AG10803 (cell line): ENCODE results near the gene MYOF.

ENCODE experiments used
- DNase-seq: peaks from one replicate; pipeline ENCODE4 v3.0.0; 2010; ENCODE audit warnings: low read depth
- H3K4me3 ChIP-seq: 2 replicates; pipeline ENCODE4 v1.5.1; 2011; ENCODE audit warnings: mild to moderate bottlenecking, low read length, control low read depth
- TF ChIP-seq, protein P1 (sequence below): conservative IDR thresholded peaks from 2 replicates; pipeline ENCODE4 v1.5.1; 2011; ENCODE audit warnings: mild to moderate bottlenecking, low read length, control low read depth, inconsistent platforms

Gene MYOF

DNA sequence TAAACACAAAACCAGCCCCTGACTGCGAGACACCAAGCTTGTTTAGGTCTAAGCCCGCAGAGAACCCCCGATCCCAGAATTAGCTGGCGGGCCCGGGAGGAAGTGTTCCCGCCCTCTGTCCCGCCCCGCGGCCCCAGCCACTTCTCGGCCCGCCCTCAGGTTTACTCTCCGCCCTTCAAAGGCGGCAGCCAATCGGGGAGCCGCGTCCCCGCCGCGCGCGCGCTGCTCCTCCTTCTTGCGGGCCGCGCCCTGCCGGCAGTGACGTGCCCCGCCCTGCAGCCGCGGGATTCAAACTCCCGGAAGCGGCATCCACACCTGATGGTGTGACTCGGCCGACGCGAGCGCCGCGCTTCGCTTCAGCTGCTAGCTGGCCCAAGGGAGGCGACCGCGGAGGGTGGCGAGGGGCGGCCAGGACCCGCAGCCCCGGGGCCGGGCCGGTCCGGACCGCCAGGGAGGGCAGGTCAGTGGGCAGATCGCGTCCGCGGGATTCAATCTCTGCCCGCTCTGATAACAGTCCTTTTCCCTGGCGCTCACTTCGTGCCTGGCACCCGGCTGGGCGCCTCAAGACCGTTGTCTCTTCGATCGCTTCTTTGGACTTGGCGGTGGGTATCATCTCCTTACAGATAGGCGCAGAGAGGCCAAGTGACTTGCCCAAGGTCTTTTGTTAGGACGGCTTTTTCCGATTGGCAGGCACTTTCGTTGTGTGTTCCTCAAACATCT, 14.3 kb upstream of the MYOF start, which contains the start of gene CEP55:
TSS of gene CEP55 (plus strand) at position 291 of the 720 bp plus-strand sequence. CDS start 3,440 bp downstream, outside the sequence.
- TF ChIP-seq, protein P1, sequence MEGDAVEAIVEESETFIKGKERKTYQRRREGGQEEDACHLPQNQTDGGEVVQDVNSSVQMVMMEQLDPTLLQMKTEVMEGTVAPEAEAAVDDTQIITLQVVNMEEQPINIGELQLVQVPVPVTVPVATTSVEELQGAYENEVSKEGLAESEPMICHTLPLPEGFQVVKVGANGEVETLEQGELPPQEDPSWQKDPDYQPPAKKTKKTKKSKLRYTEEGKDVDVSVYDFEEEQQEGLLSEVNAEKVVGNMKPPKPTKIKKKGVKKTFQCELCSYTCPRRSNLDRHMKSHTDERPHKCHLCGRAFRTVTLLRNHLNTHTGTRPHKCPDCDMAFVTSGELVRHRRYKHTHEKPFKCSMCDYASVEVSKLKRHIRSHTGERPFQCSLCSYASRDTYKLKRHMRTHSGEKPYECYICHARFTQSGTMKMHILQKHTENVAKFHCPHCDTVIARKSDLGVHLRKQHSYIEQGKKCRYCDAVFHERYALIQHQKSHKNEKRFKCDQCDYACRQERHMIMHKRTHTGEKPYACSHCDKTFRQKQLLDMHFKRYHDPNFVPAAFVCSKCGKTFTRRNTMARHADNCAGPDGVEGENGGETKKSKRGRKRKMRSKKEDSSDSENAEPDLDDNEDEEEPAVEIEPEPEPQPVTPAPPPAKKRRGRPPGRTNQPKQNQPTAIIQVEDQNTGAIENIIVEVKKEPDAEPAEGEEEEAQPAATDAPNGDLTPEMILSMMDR = no peak
- peak; percentile 92 for DNase-seq

DNA sequence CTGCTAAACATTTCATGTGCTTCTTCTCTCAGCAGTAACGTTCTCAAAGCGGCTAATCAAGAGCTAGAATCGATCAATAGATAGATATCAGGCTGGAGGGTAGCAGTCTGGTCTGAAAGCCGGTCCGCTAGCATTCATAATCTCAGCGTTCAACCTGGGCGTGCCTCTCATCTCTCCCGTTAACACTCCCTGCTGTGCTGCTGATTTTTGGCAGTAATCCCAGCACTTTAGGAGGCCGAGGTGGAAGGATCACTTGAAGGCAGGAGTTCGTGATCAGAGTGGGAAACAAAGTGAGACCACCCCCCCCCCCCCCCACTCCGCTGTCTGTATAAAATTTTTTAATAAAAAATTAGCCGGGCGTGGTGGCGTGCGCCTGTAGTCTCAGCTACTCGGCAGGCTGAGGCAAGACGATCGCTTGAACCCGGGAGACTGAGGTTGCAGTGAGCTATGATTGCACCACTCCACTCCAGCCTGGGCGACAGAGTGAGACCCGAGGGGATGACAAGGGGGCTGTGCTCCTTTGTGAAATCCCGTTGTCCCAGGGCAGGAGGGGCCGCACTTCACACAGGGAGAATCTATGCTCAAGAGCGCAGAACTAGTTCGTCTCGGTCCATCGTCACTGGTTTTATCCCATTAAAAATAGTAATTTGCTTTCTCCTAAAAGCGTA, 13.7 kb upstream of the MYOF start:
- peak; percentile 41 for DNase-seq
- H3K4me3 ChIP-seq = peak overlapping the region; percentile 81
- TF ChIP-seq, protein P1 = no peak

More for the DNA sequence above, 14.3 kb upstream of the MYOF start, which contains the start of gene CEP55:
- H3K4me3 ChIP-seq = peak within 1 kb of the TSS; percentile 81

DNA sequence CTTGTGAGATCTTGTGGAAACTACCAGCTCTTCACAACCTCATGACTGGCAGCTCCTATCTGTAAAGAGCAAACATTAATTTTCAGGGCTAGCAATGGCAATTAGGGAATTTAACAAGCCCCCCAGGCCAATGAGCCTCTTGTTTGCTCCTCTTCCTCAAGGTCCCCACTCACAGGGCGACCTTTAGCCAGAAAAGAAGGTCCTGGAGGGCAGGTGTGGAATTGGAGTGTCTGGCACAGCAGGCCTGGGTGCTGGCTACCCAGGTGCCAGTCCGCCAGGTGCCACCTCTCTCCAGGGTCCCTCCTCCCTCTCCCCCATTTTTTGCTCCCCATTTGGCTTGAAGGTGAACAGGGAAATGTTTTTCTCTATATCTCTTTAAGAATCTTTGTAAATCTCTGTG, 12.4 kb upstream of the MYOF start:
- TF ChIP-seq, protein P1 = no peak
- DNase-seq = no peak
- H3K4me3 ChIP-seq = no peak overlapping the region

DNA sequence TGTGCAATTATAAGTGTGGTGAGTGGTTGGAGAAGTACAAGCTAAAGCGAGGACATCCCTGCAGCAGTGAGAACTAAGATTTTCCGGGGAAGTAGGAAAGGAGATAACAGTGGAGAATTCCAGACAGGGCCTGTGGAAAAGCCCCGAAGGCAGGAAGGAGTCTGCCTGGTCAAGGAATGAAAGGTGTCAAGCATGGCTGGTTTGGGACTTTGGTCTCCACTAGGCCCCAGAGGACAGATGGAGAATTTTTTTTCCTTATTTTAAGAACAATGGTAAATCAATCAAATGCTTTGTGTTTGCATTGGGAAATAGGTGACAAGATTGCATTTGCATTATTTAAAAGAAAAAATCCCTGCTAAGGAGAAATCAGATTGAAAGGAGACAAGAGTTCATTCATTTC, 11.0 kb upstream of the MYOF start:
- no peak overlapping the region for H3K4me3 ChIP-seq
- DNase-seq = no peak
- TF ChIP-seq, protein P1 = no peak

DNA sequence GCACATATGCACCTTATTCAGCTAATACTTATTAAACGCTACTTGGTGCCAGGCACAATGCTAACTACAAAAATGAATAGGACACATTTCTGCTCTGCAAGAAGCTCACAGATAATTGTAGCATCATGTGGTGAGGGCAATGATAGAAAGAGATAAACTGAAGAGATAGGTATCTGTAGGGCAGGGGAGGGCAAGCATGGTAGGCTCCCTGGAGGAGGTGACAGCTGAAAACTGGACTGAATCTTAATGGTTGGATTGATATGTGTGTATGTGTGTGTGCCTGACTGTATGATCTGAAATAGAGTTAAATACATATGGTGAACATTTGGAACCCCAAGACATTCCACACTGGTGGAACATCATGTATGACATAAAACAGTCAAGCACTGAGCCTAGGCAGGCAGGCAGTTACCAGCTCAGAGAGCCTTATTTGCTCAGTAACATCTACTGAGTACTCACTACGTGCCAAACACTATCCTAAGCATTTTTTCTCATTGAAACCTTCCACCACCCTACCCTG, 9.5 kb upstream of the MYOF start:
- no peak for DNase-seq
- no peak overlapping the region for H3K4me3 ChIP-seq
- TF ChIP-seq, protein P1 = no peak

DNA sequence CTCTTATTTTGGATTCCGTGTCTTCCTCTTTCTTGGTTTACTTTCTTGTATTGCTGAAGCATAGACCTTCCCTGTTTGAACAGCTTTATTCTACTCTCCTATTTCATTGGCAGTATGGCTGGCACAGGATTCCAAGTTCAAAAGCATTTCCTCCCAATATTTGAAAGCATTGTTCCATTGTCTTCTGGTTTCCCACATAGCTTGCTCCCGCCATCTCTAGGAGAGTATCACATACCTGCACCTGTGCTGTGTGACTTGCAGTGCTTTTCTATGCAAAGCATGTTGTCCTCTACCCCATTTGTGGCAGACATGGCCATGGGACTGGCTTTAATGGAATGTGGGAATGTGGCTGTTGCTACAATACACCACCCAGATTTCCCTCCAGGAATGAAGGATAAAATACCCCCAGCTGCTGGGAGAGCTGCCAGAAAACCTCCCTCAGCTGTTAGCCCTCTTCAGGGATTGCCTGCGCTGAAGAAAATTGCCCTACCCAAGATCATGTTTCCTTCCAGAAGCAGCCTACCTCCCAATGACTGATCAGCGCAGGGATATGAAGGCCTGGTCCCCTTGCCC, 6.9 kb upstream of the MYOF start:
- TF ChIP-seq, protein P1 = no peak
- no peak overlapping the region for H3K4me3 ChIP-seq
- DNase-seq = peak; percentile 65
